CD4-positive, alpha-beta T cell treated with Interleukin-17A for 4 hours (primary cell): ENCODE results near the gene NMUR2.

ENCODE experiments used
- DNase-seq: peaks from one replicate; pipeline ENCODE4 v3.0.0-alpha.2; 2020; ENCODE audit warnings: mixed read lengths

The NMUR2 gene

GRCh38 chr5:152405145-152405544 lies at the start of gene NMUR2:
Gene NMUR2, minus strand, starts transcription at chr5:152405279. Its CDS starts 166 bp downstream, at chr5:152405113.
- no peak for DNase-seq

- DNase-seq, result no peak
Measured at GRCh38 chr5:152443935-152444334, 38.9 kb upstream of the NMUR2 start.

- DNase-seq, result no peak
Measured at GRCh38 chr5:152439791-152440190, 34.7 kb upstream of the NMUR2 start.

GRCh38 chr5:152437866-152438265 lies 32.8 kb upstream of the NMUR2 start:
- no peak for DNase-seq

- no peak for DNase-seq
Measured at GRCh38 chr5:152427721-152428120, 22.6 kb upstream of the NMUR2 start.

GRCh38 chr5:152425083-152425482 lies 20.0 kb upstream of the NMUR2 start:
- no peak for DNase-seq

GRCh38 chr5:152424501-152424900 lies 19.4 kb upstream of the NMUR2 start:
- DNase-seq, result no peak

GRCh38 chr5:152422081-152422480 lies 17.0 kb upstream of the NMUR2 start:
- DNase-seq, result no peak

GRCh38 chr5:152412129-152412528 lies 7.0 kb upstream of the NMUR2 start:
- no peak for DNase-seq

GRCh38 chr5:152406082-152406481 lies 1.0 kb upstream of the NMUR2 start:
- DNase-seq, result no peak

GRCh38 chr5:152404494-152404893 lies 585 bp downstream of the NMUR2 start:
- DNase-seq, result no peak

- DNase-seq, result no peak
Measured at GRCh38 chr5:152403046-152403445, 2.0 kb downstream of the NMUR2 start.

- DNase-seq, result no peak
Measured at GRCh38 chr5:152400846-152401245, 4.2 kb downstream of the NMUR2 start.

GRCh38 chr5:152397581-152397980 lies 7.5 kb downstream of the NMUR2 start:
- no peak for DNase-seq

- DNase-seq, result no peak
Measured at GRCh38 chr5:152393441-152393840, 11.6 kb downstream of the NMUR2 start.

GRCh38 chr5:152389208-152389849 lies 15.8 kb downstream of the NMUR2 start:
- no peak for DNase-seq

- no peak for DNase-seq
Measured at GRCh38 chr5:152388610-152389009, 16.5 kb downstream of the NMUR2 start.

GRCh38 chr5:152380415-152381123 lies 24.5 kb downstream of the NMUR2 start:
- no peak for DNase-seq

GRCh38 chr5:152379331-152379730 lies 25.7 kb downstream of the NMUR2 start:
- no peak for DNase-seq

- no peak for DNase-seq
Measured at GRCh38 chr5:152378730-152379129, 26.3 kb downstream of the NMUR2 start.

GRCh38 chr5:152376886-152377285 lies 28.2 kb downstream of the NMUR2 start:
- DNase-seq, result no peak

GRCh38 chr5:152374711-152375275 lies 30.3 kb downstream of the NMUR2 start:
- DNase-seq, result no peak

- DNase-seq, result no peak
Measured at GRCh38 chr5:152372875-152373274, 32.2 kb downstream of the NMUR2 start.

GRCh38 chr5:152369298-152369697 lies 35.8 kb downstream of the NMUR2 start:
- DNase-seq, result no peak
